OCI-LY1 (cell line): Measurements from ENCODE around the gene RPAIN.
"Not testable (repeated sequence)": the region's sequence is repeated elsewhere in the genome, so short reads cannot be mapped to it uniquely, and the experiment has no call there.

ENCODE experiments used
- EZH2 ChIP-seq: fragments of 200-600 bp; sonication (generic), shearing (Covaris generic); IDR thresholded peaks from 2 replicates; pipeline ENCODE4 v1.8.0; 2017; ENCODE audit warnings: borderline replicate concordance, mixed run types, mild to moderate bottlenecking, antibody characterized with exemption, low read length, moderate library complexity, mixed read lengths
- TF ChIP-seq, protein P1 (sequence below): fragments of 200-600 bp; sonication (generic), shearing (Covaris generic); IDR thresholded peaks from 2 replicates; pipeline ENCODE4 v1.5.1; 2017; ENCODE audit warnings: mild to moderate bottlenecking, antibody characterized with exemption, low read length, moderate library complexity, mixed read lengths

DNA sequence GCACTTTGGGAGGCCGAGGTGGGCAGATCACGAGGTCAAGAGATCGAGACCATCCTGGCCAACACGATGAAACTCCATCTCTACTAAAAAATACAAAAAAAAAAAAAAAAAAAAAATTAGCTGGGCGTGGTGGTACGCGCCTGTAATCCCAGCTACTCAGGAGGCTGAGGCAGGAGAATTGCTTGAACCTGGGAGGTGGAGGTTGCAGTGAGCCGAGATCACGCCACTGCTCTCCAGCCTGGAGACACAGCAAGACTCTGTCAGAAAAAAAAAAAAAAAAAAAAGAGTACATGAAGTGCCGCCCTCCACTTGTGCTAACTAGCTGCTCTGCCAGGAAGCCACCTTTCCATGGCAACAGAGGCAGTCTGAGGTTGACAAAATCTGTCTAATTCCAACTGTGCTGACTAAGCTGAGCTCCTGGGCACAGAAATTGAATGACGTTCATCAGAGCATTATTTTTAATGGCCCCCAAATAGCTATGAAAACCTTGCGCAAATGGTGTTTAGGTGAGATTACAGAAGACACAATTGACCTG, 15.9 kb downstream of the RPAIN start:
- TF ChIP-seq, protein P1, sequence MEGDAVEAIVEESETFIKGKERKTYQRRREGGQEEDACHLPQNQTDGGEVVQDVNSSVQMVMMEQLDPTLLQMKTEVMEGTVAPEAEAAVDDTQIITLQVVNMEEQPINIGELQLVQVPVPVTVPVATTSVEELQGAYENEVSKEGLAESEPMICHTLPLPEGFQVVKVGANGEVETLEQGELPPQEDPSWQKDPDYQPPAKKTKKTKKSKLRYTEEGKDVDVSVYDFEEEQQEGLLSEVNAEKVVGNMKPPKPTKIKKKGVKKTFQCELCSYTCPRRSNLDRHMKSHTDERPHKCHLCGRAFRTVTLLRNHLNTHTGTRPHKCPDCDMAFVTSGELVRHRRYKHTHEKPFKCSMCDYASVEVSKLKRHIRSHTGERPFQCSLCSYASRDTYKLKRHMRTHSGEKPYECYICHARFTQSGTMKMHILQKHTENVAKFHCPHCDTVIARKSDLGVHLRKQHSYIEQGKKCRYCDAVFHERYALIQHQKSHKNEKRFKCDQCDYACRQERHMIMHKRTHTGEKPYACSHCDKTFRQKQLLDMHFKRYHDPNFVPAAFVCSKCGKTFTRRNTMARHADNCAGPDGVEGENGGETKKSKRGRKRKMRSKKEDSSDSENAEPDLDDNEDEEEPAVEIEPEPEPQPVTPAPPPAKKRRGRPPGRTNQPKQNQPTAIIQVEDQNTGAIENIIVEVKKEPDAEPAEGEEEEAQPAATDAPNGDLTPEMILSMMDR, result not testable (repeated sequence)
- not testable (repeated sequence) for TF ChIP-seq EZH2
